ENCODE results near the gene SLC3A2. TPM values are rescaled to one million over a fixed set of nuclear protein-coding genes. Genes with fewer than 3 reads are reported as not detected.

The SLC3A2 gene
- total RNA-seq, 1 experiment from 2014 or later, result 290 TPM

- Histone ChIP-seq H2BK20ac (ENCODE audit: low read depth, low read length, poor library complexity, severe bottlenecking) (no peak overlapping the region), H2BK15ac (ENCODE audit: low read depth, low read length) (no peak overlapping the region), H3K4me2 (ENCODE audit: insufficient read depth, insufficient read length, low read length) (no peak overlapping the region), H3K23ac (ENCODE audit: insufficient read length, low read depth, low read length) (no peak overlapping the region), H3K9ac (ENCODE audit: extremely low read depth, insufficient read length, low read length) (no peak overlapping the region), H3K23me2 (ENCODE audit: insufficient read length, low read depth, low read length, poor library complexity, severe bottlenecking) (no peaks in the 10 kb centered on the region), H2BK5ac (ENCODE audit: insufficient read length, low read length) (no peak overlapping the region), H3K14ac (ENCODE audit: insufficient read depth, low read length) (no peak overlapping the region), H4K91ac (ENCODE audit: insufficient read length, low read depth, low read length) (no peak overlapping the region), H3K27me3 (ENCODE audit: insufficient read depth, low read length) (no peaks in the 10 kb centered on the region; the same call in 1 of the 2 replicates), H4K5ac (ENCODE audit: insufficient read length, low read depth, low read length) (no peak overlapping the region), H3K4me1 (ENCODE audit: insufficient read depth, low read length) (no peaks in the 10 kb centered on the region), H2BK120ac (ENCODE audit: low read depth, low read length, poor library complexity, severe bottlenecking) (no peak overlapping the region), H3K79me1 (ENCODE audit: insufficient read depth, low read depth, low read length, poor library complexity, severe bottlenecking) (no peaks in the 10 kb centered on the region), H2AFZ (ENCODE audit: low read length) (no peak overlapping the region), H3K27ac (ENCODE audit: insufficient read length, low read depth, low read length) (no peak overlapping the region), H3K4ac (ENCODE audit: low read depth, low read length) (no peak overlapping the region), H2BK12ac (ENCODE audit: insufficient read length, low read depth, low read length) (no peak overlapping the region), H3K18ac (ENCODE audit: insufficient read length, low read depth, low read length) (no peak overlapping the region), H2AK5ac (ENCODE audit: insufficient read length, low read length) (no peak overlapping the region), H3K79me2 (ENCODE audit: insufficient read depth, low read length) (no peaks in the 10 kb centered on the region), H4K20me1 (ENCODE audit: control insufficient read depth, insufficient read depth, insufficient read length) (no peaks in the 10 kb centered on the region), H3K56ac (ENCODE audit: insufficient read length, low read depth, low read length) (no peak overlapping the region), H3K9me3 (ENCODE audit: control insufficient read depth, low read depth, low read length) (no peaks in the 10 kb centered on the region), H4K8ac (replicated peaks; ENCODE audit: insufficient read length, low read depth, low read length) (no peak overlapping the region), H3T11ph (ENCODE audit: low read length) (no peak overlapping the region)
- Mint-ChIP-seq H3K36me3 (ENCODE audit: insufficient read depth in 1 of 3, low read depth in 3 of 3) (peaks cover 0 to 3% (median 0%) of the 10 kb centered on the region in 3 experiments; a peak in 2 of 7 replicates), H3K4me1 (peaks cover 4 to 28% of the 10 kb centered on the region in 2 experiments; a peak in 3 of 4 replicates), H3K27me3 (ENCODE audit: low read depth) (peaks cover 17% of the 10 kb centered on the region), H3K4me3 (no peak overlapping the region), H3K9me3 (peaks cover 2 to 5% of the 10 kb centered on the region in 2 experiments; a peak in 1 of 5 replicates), H3K27ac (no peak overlapping the region)
- no peak for TF ChIP-seq CTCF (conservative IDR thresholded peaks at IDR 0.05)
- no CpG with 5 or more reads among the region's 1 CpG for WGBS (ENCODE audit: extremely low coverage, insufficient read length, low lambda C conversion rate)
- no peak for DNase-seq
These were observed 22.2 kb downstream of the SLC3A2 start for GRCh38 chr11:62902932-62903331.

Data from H9 (cell line).